Effector memory CD4-positive, alpha-beta T cell (primary cell): ENCODE results near the gene TRAPPC10.

ENCODE experiments used
- DNase-seq, 3 donors: peaks; one replicate each; pipeline ENCODE4 v3.0.0-alpha.2; 2020
- H3K27ac ChIP-seq: 2 replicates; pipeline ENCODE4 v1.7.0; 2013; ENCODE audit warnings: mild to moderate bottlenecking, low read length, moderate library complexity; ENCODE audit not compliant: insufficient read depth, poor library complexity, severe bottlenecking
- H3K27me3 ChIP-seq: replicated peaks from 2 replicates; pipeline ENCODE4 v1.7.0; 2013; ENCODE audit warnings: mild to moderate bottlenecking, low read length; ENCODE audit not compliant: insufficient read depth, control insufficient read depth, poor library complexity, severe bottlenecking
- H3K36me3 ChIP-seq: 2 replicates; pipeline ENCODE4 v1.7.0; 2013; ENCODE audit warnings: mild to moderate bottlenecking, low read length, moderate library complexity; ENCODE audit not compliant: control insufficient read depth, insufficient read depth
- H3K4me1 ChIP-seq: 2 replicates; pipeline ENCODE4 v1.7.0; 2013; ENCODE audit warnings: low read length, mild to moderate bottlenecking; ENCODE audit not compliant: control insufficient read depth, insufficient read depth, poor library complexity, severe bottlenecking
- H3K4me3 ChIP-seq: 2 replicates; pipeline ENCODE4 v1.7.0; 2013; ENCODE audit warnings: low read length, low read depth, mild to moderate bottlenecking; ENCODE audit not compliant: insufficient read depth, poor library complexity, severe bottlenecking
- H3K9me3 ChIP-seq: 2 replicates; pipeline ENCODE4 v1.7.0; 2013; ENCODE audit warnings: mild to moderate bottlenecking, low read length, moderate library complexity; ENCODE audit not compliant: control insufficient read depth

TRAPPC10 gene

DNA sequence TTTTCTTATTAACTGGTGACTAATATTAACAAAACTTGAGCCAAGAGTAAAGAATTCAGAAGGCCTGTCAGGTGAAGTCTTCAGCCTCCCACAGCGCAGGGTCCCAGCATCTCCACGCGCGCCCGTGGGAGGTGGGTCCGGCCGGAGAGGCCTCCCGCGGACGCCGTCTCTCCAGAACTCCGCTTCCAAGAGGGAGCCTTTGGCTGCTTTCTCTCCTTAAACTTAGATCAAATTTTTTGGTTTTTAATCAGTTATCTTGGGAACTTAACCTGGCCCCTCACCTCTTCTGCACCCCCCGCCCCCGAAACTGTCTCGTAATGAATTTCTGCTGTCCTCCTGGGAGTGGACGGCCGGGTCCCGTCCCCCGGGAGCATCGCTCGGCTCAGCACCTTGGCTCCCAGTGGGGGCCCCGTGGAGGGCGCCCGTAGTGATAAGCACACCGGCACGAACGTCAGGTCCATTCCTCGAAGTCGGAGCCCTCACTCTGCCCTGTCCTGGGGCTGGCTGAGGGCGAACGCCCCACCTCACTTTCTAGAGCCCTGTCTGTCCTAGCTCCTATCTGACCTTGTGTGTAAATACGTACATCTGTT is 29.5 kb upstream of the TRAPPC10 start:
- no peak overlapping the region for H3K27ac ChIP-seq
- no peaks in the 10 kb centered on the region for H3K4me1 ChIP-seq
- H3K36me3 ChIP-seq, result peaks cover 32% of the 10 kb centered on the region
- no peak overlapping the region for H3K4me3 ChIP-seq
- no peaks in the 10 kb centered on the region for H3K27me3 ChIP-seq
- DNase-seq, result no peak
- no peaks in the 10 kb centered on the region for H3K9me3 ChIP-seq

- peaks cover 27% of the 10 kb centered on the region for H3K36me3 ChIP-seq
- H3K4me1 ChIP-seq, result no peaks in the 10 kb centered on the region
- DNase-seq, result no peak
- H3K27ac ChIP-seq, result no peak overlapping the region
- H3K9me3 ChIP-seq, result no peaks in the 10 kb centered on the region
- no peaks in the 10 kb centered on the region for H3K27me3 ChIP-seq
- no peak overlapping the region for H3K4me3 ChIP-seq
These were observed 28.7 kb upstream of the TRAPPC10 start for GRCh38 chr21:43983390-43983789.

- no peak for DNase-seq
- no peak overlapping the region for H3K4me3 ChIP-seq
- H3K36me3 ChIP-seq, result peaks cover 27% of the 10 kb centered on the region
- no peaks in the 10 kb centered on the region for H3K9me3 ChIP-seq
- H3K27me3 ChIP-seq, result no peaks in the 10 kb centered on the region
- H3K4me1 ChIP-seq, result no peaks in the 10 kb centered on the region
- no peak overlapping the region for H3K27ac ChIP-seq
These were observed 28.2 kb upstream of the TRAPPC10 start for GRCh38 chr21:43983860-43984420.

DNA sequence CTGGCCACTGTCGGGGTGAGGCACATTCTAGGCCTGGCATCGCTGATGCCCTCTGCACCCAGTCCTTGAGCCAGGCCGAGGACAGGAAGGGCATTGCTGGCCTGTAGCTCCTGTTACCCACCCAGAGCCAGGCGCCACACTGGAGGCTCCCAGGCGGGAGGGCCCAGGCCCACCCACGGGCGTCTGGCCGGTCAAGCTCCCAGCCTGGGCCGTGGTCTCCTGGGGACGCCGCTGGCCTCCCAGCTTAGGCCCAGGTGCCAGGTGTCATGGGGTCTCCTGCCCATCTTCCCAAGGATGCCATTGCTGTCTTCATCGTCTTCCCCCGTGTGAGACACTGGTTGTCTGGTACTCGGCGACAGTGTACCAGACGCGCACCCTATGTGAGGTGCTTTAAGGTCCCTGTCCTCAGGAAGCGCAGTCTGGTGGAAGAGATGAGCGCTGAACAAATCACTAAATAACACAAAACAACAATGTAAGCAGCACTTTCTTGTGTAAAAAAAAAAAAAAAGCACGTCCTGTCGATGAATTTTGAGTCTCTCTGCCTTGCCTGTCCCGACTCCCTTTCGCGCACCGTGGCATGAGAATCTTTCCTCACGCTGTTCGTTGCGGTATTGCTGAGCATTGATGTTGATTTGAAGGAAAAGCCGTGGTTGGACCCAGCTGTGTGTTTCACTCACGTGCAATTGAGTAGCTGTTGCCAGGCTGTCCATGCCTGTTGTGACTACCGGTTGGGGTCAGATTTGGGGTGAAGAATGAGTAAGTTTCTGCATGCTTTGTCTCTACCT is 27.0 kb upstream of the TRAPPC10 start:
- Histone ChIP-seq H3K27me3 (no peaks in the 10 kb centered on the region), H3K27ac (no peak overlapping the region), H3K4me3 (no peak overlapping the region), H3K36me3 (peaks cover 27% of the 10 kb centered on the region), H3K9me3 (no peaks in the 10 kb centered on the region), H3K4me1 (no peaks in the 10 kb centered on the region)
- DNase-seq, result no peak

DNA sequence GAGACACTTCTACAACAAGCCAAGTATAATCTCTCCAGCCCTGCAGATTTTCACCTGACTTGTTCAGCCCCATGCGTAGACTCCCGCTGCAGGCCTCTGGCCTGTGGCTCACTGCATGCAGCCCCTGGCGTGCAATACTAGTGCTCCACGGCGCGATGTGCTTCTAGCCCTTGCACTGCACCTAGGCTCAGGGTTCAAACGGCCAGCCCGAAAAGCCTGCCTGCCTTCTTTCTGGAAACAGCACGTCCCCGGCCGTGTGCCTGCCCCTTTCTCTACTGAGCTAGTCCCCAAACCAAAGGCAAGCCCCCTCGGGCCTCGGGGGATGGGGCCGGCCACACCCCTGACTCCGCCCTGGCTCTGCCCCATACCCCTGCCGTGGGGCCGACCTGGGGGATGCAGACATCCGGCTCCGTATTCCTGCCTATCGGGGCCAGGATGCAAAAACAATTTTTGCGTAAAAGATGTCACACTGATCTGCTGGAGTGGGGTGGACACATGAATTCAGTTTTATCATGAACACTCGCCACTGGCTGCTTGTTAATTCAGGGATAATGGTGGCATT is 26.3 kb upstream of the TRAPPC10 start:
- Histone ChIP-seq H3K9me3 (no peaks in the 10 kb centered on the region), H3K4me3 (no peak overlapping the region), H3K27me3 (no peaks in the 10 kb centered on the region), H3K27ac (no peak overlapping the region), H3K4me1 (no peaks in the 10 kb centered on the region), H3K36me3 (peaks cover 25% of the 10 kb centered on the region)
- no peak for DNase-seq

GRCh38 chr21:43986544-43987451 is 25.3 kb upstream of the TRAPPC10 start:
- Histone ChIP-seq H3K27ac (no peak overlapping the region), H3K27me3 (no peaks in the 10 kb centered on the region), H3K4me3 (no peak overlapping the region), H3K36me3 (peaks cover 14% of the 10 kb centered on the region), H3K9me3 (no peaks in the 10 kb centered on the region), H3K4me1 (no peaks in the 10 kb centered on the region)
- DNase-seq, result no peak

DNA sequence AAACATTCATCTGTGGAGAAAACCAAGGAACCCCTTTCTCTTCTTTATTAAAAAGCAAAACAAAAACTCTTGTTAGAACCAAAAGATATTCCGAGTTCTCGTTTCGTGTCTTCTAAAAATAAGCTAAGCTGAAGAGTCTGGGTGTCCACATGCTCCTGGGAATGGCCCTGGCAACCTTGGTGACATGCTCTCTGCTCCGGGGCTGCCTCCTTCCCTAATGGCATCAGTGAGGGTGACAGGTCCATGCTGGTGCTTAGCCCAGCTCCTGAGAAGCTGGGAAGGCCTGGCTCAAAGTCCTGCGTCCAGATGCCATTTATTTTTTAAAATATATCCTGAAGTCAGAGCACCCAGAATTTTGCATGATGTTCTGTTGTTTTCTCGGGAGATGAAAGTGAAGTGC is 24.6 kb upstream of the TRAPPC10 start:
- Histone ChIP-seq H3K27me3 (no peaks in the 10 kb centered on the region), H3K36me3 (peaks cover 7% of the 10 kb centered on the region), H3K27ac (no peak overlapping the region), H3K4me3 (no peak overlapping the region), H3K4me1 (no peaks in the 10 kb centered on the region), H3K9me3 (no peaks in the 10 kb centered on the region)
- DNase-seq, result no peak

DNA sequence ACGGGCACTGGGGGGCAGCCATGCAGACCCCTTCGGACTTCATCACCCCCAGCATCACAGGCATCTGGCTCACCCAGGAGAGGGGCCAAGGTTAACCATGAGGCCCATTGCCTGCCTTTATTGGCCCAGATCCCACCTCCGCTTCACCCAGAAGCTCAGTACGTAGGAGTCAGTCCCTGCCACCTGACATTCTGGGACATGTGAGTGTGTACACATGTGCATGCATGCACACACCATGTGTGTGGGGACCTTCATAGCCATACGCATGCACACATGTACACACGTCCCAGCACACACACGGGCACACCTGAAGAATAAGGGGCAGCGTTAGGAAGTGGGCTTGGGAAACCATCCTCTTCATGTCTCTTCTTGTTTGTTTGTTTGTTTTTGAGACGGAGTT is 24.1 kb upstream of the TRAPPC10 start:
- peaks cover 2% of the 10 kb centered on the region for H3K36me3 ChIP-seq
- H3K4me1 ChIP-seq, result no peaks in the 10 kb centered on the region
- H3K9me3 ChIP-seq, result no peaks in the 10 kb centered on the region
- H3K27ac ChIP-seq, result no peak overlapping the region
- no peaks in the 10 kb centered on the region for H3K27me3 ChIP-seq
- no peak for DNase-seq
- no peak overlapping the region for H3K4me3 ChIP-seq

GRCh38 chr21:43988506-43989230 is 23.4 kb upstream of the TRAPPC10 start:
- no peaks in the 10 kb centered on the region for H3K4me1 ChIP-seq
- no peak overlapping the region for H3K27ac ChIP-seq
- DNase-seq, result no peak
- no peaks in the 10 kb centered on the region for H3K27me3 ChIP-seq
- no peaks in the 10 kb centered on the region for H3K36me3 ChIP-seq
- H3K9me3 ChIP-seq, result no peaks in the 10 kb centered on the region
- H3K4me3 ChIP-seq, result no peak overlapping the region
